ENCODE data around the gene RASGRF2. TPM values are rescaled to one million over a fixed set of nuclear protein-coding genes. Genes with fewer than 3 reads are reported as not detected.

Gene RASGRF2
- total and polyA plus RNA-seq, 2 of the 13 experiments (the other 11 are each of a cell fraction or from before 2014, with no cell fraction given), result 23.6 to 29.0 TPM

DNA sequence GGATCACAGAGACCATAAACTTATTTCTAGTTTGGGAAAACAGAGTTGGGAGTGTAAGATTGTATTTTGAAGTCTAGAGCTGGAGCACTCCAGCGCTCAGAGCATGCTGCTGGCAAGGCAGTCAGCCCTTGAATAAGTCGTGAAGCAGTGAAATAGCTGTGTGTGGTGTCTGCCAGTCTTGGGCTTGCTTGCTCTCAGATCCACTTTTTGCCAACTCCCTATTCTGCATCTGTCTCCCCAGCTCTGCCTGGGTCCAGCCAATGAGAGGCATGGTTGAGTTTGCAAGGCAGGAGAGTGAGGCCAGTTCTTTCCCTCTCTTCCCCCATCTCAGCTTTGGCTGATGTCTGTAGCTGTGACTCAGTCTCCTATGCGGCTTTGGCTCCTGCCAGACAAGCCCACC is 23.3 kb upstream of the RASGRF2 start (continued):
- TF ChIP-seq, protein P1, sequence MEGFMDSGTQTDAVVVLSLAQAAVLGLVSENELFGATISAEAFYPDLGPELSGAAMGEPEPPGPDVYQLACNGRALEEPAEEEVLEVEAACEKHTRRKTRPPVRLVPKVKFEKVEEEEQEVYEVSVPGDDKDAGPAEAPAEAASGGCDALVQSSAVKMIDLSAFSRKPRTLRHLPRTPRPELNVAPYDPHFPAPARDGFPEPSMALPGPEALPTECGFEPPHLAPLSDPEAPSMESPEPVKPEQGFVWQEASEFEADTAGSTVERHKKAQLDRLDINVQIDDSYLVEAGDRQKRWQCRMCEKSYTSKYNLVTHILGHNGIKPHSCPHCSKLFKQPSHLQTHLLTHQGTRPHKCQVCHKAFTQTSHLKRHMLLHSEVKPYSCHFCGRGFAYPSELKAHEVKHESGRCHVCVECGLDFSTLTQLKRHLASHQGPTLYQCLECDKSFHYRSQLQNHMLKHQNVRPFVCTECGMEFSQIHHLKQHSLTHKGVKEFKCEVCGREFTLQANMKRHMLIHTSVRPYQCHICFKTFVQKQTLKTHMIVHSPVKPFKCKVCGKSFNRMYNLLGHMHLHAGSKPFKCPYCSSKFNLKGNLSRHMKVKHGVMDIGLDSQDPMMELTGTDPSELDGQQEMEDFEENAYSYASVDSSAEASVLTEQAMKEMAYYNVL (CRISPR knock-in tag; IDR thresholded peaks at IDR 0.05; ENCODE audit: borderline replicate concordance), result no peak
- TF ChIP-seq ZNF660 (CRISPR knock-in tag; IDR thresholded peaks at IDR 0.05; ENCODE audit: borderline replicate concordance, low read depth) (no peak), DMAP1 (CRISPR knock-in tag; IDR thresholded peaks at IDR 0.05) (no peak), ZNF260 (CRISPR knock-in tag; IDR thresholded peaks at IDR 0.05; ENCODE audit: borderline replicate concordance, low read depth) (no peak), HDAC1 (CRISPR knock-in tag; IDR thresholded peaks at IDR 0.05) (no peak)
- TF ChIP-seq, protein P2, sequence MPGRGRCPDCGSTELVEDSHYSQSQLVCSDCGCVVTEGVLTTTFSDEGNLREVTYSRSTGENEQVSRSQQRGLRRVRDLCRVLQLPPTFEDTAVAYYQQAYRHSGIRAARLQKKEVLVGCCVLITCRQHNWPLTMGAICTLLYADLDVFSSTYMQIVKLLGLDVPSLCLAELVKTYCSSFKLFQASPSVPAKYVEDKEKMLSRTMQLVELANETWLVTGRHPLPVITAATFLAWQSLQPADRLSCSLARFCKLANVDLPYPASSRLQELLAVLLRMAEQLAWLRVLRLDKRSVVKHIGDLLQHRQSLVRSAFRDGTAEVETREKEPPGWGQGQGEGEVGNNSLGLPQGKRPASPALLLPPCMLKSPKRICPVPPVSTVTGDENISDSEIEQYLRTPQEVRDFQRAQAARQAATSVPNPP (CRISPR knock-in tag; IDR thresholded peaks at IDR 0.05), result no peak
- TF ChIP-seq, protein P3, sequence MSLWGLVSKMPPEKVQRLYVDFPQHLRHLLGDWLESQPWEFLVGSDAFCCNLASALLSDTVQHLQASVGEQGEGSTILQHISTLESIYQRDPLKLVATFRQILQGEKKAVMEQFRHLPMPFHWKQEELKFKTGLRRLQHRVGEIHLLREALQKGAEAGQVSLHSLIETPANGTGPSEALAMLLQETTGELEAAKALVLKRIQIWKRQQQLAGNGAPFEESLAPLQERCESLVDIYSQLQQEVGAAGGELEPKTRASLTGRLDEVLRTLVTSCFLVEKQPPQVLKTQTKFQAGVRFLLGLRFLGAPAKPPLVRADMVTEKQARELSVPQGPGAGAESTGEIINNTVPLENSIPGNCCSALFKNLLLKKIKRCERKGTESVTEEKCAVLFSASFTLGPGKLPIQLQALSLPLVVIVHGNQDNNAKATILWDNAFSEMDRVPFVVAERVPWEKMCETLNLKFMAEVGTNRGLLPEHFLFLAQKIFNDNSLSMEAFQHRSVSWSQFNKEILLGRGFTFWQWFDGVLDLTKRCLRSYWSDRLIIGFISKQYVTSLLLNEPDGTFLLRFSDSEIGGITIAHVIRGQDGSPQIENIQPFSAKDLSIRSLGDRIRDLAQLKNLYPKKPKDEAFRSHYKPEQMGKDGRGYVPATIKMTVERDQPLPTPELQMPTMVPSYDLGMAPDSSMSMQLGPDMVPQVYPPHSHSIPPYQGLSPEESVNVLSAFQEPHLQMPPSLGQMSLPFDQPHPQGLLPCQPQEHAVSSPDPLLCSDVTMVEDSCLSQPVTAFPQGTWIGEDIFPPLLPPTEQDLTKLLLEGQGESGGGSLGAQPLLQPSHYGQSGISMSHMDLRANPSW (CRISPR knock-in tag; IDR thresholded peaks at IDR 0.05; ENCODE audit: borderline replicate concordance), result no peak
- TF ChIP-seq, protein P4, sequence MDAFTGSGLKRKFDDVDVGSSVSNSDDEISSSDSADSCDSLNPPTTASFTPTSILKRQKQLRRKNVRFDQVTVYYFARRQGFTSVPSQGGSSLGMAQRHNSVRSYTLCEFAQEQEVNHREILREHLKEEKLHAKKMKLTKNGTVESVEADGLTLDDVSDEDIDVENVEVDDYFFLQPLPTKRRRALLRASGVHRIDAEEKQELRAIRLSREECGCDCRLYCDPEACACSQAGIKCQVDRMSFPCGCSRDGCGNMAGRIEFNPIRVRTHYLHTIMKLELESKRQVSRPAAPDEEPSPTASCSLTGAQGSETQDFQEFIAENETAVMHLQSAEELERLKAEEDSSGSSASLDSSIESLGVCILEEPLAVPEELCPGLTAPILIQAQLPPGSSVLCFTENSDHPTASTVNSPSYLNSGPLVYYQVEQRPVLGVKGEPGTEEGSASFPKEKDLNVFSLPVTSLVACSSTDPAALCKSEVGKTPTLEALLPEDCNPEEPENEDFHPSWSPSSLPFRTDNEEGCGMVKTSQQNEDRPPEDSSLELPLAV (CRISPR knock-in tag; conservative IDR thresholded peaks at IDR 0.05; ENCODE audit: low read depth), result no peak
- TF ChIP-seq, protein P5, sequence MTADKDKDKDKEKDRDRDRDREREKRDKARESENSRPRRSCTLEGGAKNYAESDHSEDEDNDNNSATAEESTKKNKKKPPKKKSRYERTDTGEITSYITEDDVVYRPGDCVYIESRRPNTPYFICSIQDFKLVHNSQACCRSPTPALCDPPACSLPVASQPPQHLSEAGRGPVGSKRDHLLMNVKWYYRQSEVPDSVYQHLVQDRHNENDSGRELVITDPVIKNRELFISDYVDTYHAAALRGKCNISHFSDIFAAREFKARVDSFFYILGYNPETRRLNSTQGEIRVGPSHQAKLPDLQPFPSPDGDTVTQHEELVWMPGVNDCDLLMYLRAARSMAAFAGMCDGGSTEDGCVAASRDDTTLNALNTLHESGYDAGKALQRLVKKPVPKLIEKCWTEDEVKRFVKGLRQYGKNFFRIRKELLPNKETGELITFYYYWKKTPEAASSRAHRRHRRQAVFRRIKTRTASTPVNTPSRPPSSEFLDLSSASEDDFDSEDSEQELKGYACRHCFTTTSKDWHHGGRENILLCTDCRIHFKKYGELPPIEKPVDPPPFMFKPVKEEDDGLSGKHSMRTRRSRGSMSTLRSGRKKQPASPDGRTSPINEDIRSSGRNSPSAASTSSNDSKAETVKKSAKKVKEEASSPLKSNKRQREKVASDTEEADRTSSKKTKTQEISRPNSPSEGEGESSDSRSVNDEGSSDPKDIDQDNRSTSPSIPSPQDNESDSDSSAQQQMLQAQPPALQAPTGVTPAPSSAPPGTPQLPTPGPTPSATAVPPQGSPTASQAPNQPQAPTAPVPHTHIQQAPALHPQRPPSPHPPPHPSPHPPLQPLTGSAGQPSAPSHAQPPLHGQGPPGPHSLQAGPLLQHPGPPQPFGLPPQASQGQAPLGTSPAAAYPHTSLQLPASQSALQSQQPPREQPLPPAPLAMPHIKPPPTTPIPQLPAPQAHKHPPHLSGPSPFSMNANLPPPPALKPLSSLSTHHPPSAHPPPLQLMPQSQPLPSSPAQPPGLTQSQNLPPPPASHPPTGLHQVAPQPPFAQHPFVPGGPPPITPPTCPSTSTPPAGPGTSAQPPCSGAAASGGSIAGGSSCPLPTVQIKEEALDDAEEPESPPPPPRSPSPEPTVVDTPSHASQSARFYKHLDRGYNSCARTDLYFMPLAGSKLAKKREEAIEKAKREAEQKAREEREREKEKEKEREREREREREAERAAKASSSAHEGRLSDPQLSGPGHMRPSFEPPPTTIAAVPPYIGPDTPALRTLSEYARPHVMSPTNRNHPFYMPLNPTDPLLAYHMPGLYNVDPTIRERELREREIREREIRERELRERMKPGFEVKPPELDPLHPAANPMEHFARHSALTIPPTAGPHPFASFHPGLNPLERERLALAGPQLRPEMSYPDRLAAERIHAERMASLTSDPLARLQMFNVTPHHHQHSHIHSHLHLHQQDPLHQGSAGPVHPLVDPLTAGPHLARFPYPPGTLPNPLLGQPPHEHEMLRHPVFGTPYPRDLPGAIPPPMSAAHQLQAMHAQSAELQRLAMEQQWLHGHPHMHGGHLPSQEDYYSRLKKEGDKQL (CRISPR knock-in tag; IDR thresholded peaks at IDR 0.05; ENCODE audit: low read depth), result no peak
- TF ChIP-seq, protein P6, sequence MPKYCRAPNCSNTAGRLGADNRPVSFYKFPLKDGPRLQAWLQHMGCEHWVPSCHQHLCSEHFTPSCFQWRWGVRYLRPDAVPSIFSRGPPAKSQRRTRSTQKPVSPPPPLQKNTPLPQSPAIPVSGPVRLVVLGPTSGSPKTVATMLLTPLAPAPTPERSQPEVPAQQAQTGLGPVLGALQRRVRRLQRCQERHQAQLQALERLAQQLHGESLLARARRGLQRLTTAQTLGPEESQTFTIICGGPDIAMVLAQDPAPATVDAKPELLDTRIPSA (CRISPR knock-in tag; IDR thresholded peaks at IDR 0.05; ENCODE audit: borderline replicate concordance), result no peak
- TF ChIP-seq, protein P7, sequence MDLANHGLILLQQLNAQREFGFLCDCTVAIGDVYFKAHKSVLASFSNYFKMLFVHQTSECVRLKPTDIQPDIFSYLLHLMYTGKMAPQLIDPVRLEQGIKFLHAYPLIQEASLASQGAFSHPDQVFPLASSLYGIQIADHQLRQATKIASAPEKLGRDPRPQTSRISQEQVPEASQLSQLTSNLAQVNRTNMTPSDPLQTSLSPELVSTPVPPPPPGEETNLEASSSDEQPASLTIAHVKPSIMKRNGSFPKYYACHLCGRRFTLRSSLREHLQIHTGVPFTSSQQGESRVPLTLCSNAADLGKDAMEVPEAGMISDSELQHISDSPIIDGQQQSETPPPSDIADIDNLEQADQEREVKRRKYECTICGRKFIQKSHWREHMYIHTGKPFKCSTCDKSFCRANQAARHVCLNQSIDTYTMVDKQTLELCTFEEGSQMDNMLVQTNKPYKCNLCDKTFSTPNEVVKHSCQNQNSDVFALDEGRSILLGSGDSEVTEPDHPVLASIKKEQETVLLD (CRISPR knock-in tag; IDR thresholded peaks at IDR 0.05; ENCODE audit: low read depth), result no peak
- TF ChIP-seq, protein P8, sequence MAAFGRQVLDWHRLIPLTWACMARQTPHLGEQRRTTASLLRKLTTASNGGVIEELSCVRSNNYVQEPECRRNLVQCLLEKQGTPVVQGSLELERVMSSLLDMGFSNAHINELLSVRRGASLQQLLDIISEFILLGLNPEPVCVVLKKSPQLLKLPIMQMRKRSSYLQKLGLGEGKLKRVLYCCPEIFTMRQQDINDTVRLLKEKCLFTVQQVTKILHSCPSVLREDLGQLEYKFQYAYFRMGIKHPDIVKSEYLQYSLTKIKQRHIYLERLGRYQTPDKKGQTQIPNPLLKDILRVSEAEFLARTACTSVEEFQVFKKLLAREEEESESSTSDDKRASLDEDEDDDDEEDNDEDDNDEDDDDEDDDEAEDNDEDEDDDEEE (CRISPR knock-in tag; IDR thresholded peaks at IDR 0.05), result no peak

All from HepG2 (cell line).